Colonic mucosa (tissue), 4 donors: ENCODE measurements around the gene SLAMF1. TPM values are rescaled to one million over a fixed set of nuclear protein-coding genes. Genes with fewer than 3 reads are reported as not detected.

ENCODE experiments used
- DNase-seq: peaks from one replicate; pipeline ENCODE4 v3.0.0-alpha.2; 2020
- H3K27ac ChIP-seq: fragments of 200-600 bp; one replicate; pipeline ENCODE4 v1.8.0; 2021
- H3K27me3 ChIP-seq: fragments of 200-600 bp; one replicate; pipeline ENCODE4 v1.8.0; 2021
- H3K36me3 ChIP-seq: fragments of 200-600 bp; one replicate; pipeline ENCODE4 v1.8.0; 2021
- H3K4me1 ChIP-seq: fragments of 200-600 bp; one replicate; pipeline ENCODE4 v1.8.0; 2021; ENCODE audit warnings: mild to moderate bottlenecking
- H3K4me3 ChIP-seq: fragments of 200-600 bp; one replicate; pipeline ENCODE4 v1.8.0; 2021
- H3K9ac ChIP-seq, 2 donors: one replicate each; pipeline ENCODE4 v1.7.0; 2013; ENCODE audit warnings: control low read depth in 2 of 2, low read depth in 2 of 2, low read length in 2 of 2
- H3K9me3 ChIP-seq: fragments of 200-600 bp; one replicate; pipeline ENCODE4 v1.8.0; 2021
- intact Hi-C: fragments of 100-400 bp; cut with DNase I; formaldehyde crosslinking; loops from one replicate; pipeline ENCODE4 v1.14.1; 2022
- total RNA-seq, 2 donors: library from RNA; stranded (reverse); fragmentation: NEBNext Ultra II Directional in 1 of 2; extraction: Animal tissue kit (Norgen Biotek cat#: 25700) in 1 of 2; gene quantifications; one replicate each; pipeline ENCODE4 v1.2.1, GENCODE V29; 2021
- TF ChIP-seq, protein P1 (sequence below): fragments of 200-600 bp; IDR thresholded peaks from one replicate; pipeline ENCODE4 v1.8.0; 2022; ENCODE audit warnings: antibody characterized with exemption, mild to moderate bottlenecking
- donor health status: healthy.
- donor health status: DM: no; HTN: no; CAD: no.
- donor health status: DM: no; HTN: no; CAD: no.

The SLAMF1 gene
- total RNA-seq, 2 donors from 2014 or later = 0.69 to 1.2 TPM

DNA sequence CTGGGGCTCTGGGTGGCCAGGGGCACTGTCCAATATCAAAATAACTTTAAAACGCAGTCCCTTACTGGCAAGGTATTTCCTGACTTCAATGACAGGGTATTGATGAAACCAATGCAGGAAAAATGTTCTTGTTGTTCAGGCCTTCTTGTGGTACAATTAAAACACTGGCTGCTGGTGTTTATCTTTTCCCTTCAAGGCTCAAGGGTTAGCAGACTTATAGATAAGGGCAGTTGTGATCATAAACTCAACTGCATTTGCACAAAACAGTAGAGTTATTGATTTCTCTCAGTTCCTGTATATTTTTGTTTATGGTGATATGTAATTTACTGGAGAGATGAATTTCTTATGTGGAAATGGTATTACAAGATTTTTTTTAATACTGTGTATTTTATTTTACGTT lies 64.9 kb downstream of the SLAMF1 start:
- H3K4me3 ChIP-seq = no peak overlapping the region
- no peaks in the 10 kb centered on the region for H3K27me3 ChIP-seq
- no peak overlapping the region for H3K27ac ChIP-seq
- no peak overlapping the region for H3K9ac ChIP-seq
- intact Hi-C loops = no loop called here
- H3K9me3 ChIP-seq = no peaks in the 10 kb centered on the region
- TF ChIP-seq, protein P1, sequence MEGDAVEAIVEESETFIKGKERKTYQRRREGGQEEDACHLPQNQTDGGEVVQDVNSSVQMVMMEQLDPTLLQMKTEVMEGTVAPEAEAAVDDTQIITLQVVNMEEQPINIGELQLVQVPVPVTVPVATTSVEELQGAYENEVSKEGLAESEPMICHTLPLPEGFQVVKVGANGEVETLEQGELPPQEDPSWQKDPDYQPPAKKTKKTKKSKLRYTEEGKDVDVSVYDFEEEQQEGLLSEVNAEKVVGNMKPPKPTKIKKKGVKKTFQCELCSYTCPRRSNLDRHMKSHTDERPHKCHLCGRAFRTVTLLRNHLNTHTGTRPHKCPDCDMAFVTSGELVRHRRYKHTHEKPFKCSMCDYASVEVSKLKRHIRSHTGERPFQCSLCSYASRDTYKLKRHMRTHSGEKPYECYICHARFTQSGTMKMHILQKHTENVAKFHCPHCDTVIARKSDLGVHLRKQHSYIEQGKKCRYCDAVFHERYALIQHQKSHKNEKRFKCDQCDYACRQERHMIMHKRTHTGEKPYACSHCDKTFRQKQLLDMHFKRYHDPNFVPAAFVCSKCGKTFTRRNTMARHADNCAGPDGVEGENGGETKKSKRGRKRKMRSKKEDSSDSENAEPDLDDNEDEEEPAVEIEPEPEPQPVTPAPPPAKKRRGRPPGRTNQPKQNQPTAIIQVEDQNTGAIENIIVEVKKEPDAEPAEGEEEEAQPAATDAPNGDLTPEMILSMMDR = no peak
- no peak for DNase-seq
- no peaks in the 10 kb centered on the region for H3K36me3 ChIP-seq
- H3K4me1 ChIP-seq = no peaks in the 10 kb centered on the region

DNA sequence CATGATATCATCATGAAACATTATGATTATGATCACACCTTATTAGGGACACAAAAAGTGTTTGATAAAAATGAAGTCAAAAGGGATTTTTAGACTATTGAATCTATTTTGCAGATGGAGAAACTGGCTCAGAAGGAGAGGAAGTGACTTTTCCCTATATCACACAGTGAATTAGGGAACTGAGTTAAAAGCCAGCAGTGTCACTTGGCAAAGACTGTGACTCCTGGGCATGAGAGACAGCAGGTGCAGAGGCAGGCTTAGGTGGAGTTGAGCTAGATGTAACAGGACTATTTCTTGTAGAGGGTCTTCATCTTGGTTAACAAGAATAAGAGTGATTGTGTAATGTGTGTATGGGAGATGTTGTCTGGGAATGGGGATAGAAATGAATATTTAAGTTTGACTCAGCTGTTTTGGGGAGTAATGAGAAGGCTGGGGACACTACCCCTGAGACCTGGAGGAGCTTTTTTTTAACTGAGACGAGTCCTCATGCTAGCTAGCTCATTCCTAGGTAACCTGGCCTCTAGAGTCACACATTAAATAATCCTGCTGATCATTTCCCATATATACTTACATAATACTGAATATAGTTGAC lies 66.5 kb downstream of the SLAMF1 start:
- no peak for DNase-seq
- H3K9ac ChIP-seq = no peak overlapping the region
- TF ChIP-seq, protein P1 = no peak
- no peaks in the 10 kb centered on the region for H3K9me3 ChIP-seq
- no peaks in the 10 kb centered on the region for H3K27me3 ChIP-seq
- no peak overlapping the region for H3K27ac ChIP-seq
- no peaks in the 10 kb centered on the region for H3K36me3 ChIP-seq
- no peaks in the 10 kb centered on the region for H3K4me1 ChIP-seq
- intact Hi-C loops = no loop called here
- no peak overlapping the region for H3K4me3 ChIP-seq

DNA sequence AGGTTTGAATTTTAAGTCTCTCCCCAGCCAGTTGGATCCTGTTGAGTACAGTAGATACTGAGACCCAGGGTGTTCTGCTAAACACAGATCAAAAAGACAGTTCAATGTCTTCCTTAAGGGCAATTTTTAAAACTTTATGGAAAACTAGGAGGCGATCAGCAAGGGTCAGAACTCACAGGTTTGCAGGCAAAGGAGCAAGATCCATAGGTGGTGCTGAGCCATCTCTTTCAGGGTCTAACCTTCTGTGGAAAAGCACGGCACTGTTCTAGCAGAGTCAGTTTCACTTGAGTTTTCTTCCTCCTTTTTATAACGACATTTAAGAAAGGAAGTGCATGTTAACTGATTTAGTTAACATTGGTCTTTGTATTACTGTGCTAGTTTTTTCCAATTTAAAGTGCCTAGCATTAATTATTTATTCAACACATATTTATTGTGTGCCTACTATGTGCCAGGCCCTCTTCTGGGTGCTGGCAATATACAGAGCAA lies 67.6 kb downstream of the SLAMF1 start, which contains the start of gene CD84:
TSS of gene CD84 (minus strand) at position 281 of the 486 bp plus-strand sequence. CDS start at position 222, 59 bp downstream.
- peak within 1 kb of the TSS; percentile 4 for H3K27ac ChIP-seq
- H3K27me3 ChIP-seq = no peaks in the 10 kb centered on the region
- no peaks in the 10 kb centered on the region for H3K4me1 ChIP-seq
- TF ChIP-seq, protein P1 = no peak
- H3K4me3 ChIP-seq = peak within 1 kb of the TSS; percentile 6
- H3K36me3 ChIP-seq = no peaks in the 10 kb centered on the region
- DNase-seq = no peak
- intact Hi-C loops = no loop called here
- no peaks in the 10 kb centered on the region for H3K9me3 ChIP-seq
- no peak within 1 kb of the TSS for H3K9ac ChIP-seq

- intact Hi-C loops = no loop called here
- TF ChIP-seq, protein P1 = no peak
- Histone ChIP-seq H3K9ac (no peak overlapping the region), H3K9me3 (no peaks in the 10 kb centered on the region), H3K4me1 (no peaks in the 10 kb centered on the region), H3K27ac (peak overlapping the region; percentile 4), H3K4me3 (peak overlapping the region; percentile 6), H3K36me3 (no peaks in the 10 kb centered on the region), H3K27me3 (no peaks in the 10 kb centered on the region)
- DNase-seq = no peak
These were observed 68.2 kb downstream of the SLAMF1 start for GRCh38 chr1:160578525-160579191.

GRCh38 chr1:160578175-160578524 lies 68.7 kb downstream of the SLAMF1 start:
- intact Hi-C loops = no loop called here
- Histone ChIP-seq H3K27ac (peak overlapping the region; percentile 4), H3K36me3 (no peaks in the 10 kb centered on the region), H3K4me3 (peak overlapping the region; percentile 5), H3K9me3 (no peaks in the 10 kb centered on the region), H3K9ac (no peak overlapping the region), H3K4me1 (no peaks in the 10 kb centered on the region), H3K27me3 (no peaks in the 10 kb centered on the region)
- TF ChIP-seq, protein P1 = no peak
- DNase-seq = no peak
